Measurements from ENCODE around the gene PLXDC1.
A peak's percentile ranks its signal among the peaks of the same experiment; 100 is the strongest.

Gene PLXDC1

DNA sequence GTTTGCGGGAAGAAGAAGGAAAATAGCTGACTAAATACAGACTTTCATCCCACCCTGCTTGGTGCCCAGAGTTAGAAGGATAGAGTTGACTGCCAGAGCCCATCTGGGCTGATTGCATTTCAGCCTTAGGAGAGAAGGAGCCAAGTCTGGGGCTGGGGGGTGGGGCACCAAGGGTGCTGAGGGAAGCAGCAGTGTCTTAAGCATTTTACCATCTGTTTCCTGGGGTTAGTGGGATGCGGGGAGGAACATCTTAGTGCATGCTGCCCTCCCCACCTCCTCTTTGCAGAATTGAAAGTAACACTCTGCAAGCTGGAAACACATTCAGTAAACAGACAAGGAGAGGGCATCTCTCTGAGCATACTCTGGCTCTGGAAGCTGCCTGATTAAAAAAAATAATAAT lies 16.0 kb upstream of the PLXDC1 start:
- DNase-seq (ENCODE audit: low read depth), result no peak

DNA sequence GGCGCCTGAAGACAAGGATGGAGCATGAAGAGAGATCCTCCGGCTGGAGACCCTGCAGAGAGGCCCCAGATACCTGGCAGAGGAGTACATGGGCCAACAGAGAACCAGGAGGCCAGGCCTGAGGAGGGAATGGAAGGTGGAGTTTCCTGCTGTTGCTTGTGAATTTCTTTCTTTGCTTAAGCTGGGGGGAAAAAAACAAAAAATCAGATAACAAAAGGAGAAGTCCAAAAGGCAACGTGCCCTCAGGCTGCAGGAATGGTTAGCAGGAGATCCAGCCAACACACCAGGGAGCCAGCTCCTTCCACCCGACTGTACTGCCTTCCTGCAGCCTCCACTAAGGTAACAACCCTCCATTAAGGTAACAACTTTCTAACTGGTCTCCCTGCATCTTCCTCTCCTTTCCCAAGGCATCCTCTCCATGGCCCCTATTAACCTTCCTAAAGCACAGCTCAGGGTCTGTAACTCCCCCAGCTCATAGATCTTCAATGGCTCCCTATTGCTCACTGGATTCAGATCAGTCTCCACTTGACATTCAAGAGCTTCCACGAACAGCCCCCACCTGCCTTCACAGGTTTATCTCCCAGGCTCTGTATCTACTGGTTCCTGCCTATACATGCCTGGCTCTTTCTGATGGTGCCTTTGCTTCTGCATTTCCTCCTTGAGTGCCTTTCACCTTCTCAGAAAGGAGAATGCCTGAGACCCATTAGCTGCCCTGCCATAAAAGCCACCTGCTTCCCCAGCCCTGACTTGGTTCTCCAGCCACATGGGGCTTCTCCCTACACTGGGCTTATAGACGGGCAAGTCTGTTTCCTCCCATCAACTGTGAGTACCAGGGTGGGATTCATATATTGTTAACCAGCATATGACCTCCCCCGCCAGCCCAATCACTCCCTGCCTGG lies 15.2 kb upstream of the PLXDC1 start:
- H3K4me3 ChIP-seq (ENCODE audit: control insufficient read depth, low read depth, low read length), result no peak overlapping the region
- TF ChIP-seq, protein P1, sequence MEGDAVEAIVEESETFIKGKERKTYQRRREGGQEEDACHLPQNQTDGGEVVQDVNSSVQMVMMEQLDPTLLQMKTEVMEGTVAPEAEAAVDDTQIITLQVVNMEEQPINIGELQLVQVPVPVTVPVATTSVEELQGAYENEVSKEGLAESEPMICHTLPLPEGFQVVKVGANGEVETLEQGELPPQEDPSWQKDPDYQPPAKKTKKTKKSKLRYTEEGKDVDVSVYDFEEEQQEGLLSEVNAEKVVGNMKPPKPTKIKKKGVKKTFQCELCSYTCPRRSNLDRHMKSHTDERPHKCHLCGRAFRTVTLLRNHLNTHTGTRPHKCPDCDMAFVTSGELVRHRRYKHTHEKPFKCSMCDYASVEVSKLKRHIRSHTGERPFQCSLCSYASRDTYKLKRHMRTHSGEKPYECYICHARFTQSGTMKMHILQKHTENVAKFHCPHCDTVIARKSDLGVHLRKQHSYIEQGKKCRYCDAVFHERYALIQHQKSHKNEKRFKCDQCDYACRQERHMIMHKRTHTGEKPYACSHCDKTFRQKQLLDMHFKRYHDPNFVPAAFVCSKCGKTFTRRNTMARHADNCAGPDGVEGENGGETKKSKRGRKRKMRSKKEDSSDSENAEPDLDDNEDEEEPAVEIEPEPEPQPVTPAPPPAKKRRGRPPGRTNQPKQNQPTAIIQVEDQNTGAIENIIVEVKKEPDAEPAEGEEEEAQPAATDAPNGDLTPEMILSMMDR (conservative IDR thresholded peaks at IDR 0.05; ENCODE audit: control insufficient read depth, insufficient read depth, low read depth, low read length), result no peak
- DNase-seq (ENCODE audit: low read depth), result no peak

More for the DNA sequence above, 16.0 kb upstream of the PLXDC1 start:
- TF ChIP-seq, protein P1 (conservative IDR thresholded peaks at IDR 0.05; ENCODE audit: control insufficient read depth, insufficient read depth, low read depth, low read length), result no peak
- no peak overlapping the region for H3K4me3 ChIP-seq (ENCODE audit: control insufficient read depth, low read depth, low read length)

DNA sequence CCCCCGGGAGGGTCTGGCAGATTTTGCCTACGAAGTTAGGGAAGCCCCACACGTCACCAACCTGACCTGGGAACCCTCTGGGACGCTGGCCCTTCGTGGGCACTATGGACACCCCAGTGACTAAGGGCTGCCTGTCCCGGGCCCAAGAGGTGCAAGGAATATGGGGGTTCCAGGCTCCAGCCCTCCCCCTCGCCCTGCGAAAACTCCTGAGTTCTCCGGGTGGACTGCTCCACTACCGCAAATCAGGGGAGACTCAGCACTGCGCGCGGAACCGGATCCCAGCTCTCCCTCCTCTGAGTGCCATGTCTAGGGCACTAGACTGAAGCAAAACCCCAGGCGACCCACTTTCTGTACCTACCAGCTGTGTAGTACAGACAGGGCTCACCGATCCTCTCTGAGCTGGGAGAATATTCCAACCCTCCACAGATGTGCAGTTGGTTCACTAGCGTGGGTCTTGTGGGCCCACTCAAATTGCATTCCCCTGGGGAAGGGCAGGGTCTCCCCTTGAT lies 14.5 kb upstream of the PLXDC1 start, which contains the start of gene ARL5C:
Gene ARL5C (minus strand): TSS at position 321 of the 509 bp plus-strand sequence. CDS start 401 bp downstream, outside the sequence.
- no peak for DNase-seq (ENCODE audit: low read depth)
- peak within 1 kb of the TSS; percentile 57 for H3K4me3 ChIP-seq (ENCODE audit: control insufficient read depth, low read depth, low read length)
- TF ChIP-seq, protein P1 (conservative IDR thresholded peaks at IDR 0.05; ENCODE audit: control insufficient read depth, insufficient read depth, low read depth, low read length), result no peak

DNA sequence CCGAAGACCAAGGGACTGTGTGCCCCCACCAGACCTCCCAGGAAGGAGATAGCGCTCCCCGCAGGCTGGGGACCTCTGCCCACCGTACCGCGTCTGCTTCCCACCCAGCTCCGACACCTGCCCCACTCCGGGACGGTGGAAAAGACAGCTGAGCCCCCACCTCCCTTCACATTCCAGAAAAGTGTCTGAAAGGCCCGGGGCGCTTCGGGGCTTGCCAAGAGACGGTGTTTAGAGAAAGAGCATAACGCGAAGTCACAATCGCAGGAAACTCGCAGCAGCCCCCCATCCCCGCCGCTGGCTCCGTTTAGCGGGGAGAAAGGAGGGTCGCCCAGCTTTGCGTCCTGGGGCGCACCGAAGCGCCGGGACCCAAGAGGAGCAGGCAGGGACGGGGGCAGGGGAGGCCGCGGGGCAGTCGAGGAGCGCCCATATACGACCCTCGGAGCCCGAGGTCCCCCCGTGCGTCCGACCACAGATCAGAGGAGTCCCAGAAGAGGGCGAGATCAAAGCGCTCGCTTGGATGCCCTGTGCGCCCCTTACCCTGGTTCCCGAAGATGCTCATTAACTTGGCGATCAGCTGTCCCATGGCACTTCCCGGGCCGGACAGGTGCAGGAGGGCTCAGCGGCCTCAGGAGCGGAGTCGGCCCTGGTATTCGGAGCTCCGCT lies 13.9 kb upstream of the PLXDC1 start:
- TF ChIP-seq, protein P1 (conservative IDR thresholded peaks at IDR 0.05; ENCODE audit: control insufficient read depth, insufficient read depth, low read depth, low read length), result no peak
- H3K4me3 ChIP-seq (ENCODE audit: control insufficient read depth, low read depth, low read length), result peak overlapping the region; percentile 57
- no peak for DNase-seq (ENCODE audit: low read depth)

DNA sequence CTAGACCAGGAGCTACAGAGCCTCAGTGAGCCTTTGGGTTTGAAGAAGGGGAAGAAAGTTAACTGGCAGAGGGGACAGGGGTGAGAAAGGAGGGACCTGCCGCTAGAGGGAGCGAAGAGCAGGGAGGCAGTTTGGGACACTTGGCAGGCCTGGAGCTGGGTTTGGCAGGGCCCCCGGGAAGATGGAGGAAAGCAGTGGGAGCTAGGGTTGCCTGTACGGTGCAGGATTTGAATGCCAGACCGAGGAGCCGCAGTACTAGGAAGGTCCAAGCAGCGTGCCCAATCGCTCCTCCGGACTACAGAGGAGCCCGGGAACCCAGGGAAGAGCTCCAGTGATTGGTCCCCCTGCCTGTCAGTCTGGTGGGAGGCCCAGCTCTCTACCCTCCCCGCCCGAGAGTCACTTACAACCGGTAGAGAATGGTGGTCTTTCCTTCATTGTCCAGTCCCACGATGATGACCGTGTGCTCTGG lies 13.3 kb upstream of the PLXDC1 start:
- H3K4me3 ChIP-seq (ENCODE audit: control insufficient read depth, low read depth, low read length), result peak overlapping the region; percentile 57
- TF ChIP-seq, protein P1 (conservative IDR thresholded peaks at IDR 0.05; ENCODE audit: control insufficient read depth, insufficient read depth, low read depth, low read length), result peak; percentile 89
- peak; percentile 96 for DNase-seq (ENCODE audit: low read depth)

DNA sequence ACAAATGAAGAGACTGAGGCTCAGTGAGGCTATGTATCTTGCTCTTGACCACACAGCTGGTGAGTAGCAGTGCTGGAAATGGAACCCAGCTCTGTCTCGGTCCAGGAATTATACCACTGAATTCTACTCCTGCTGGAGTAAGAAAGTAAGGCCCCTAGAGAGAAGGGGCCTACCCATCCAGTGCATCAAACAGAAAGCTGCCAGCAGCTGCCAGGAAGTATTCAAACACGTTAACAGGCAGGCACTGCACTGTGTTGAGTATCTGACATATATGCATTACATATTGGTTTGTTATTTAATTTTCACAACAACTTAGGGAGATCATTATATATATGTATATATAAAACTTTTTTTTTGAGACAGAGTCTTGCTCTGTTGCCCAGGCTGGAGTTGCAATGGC lies 10.5 kb upstream of the PLXDC1 start:
- H3K4me3 ChIP-seq (ENCODE audit: control insufficient read depth, low read depth, low read length), result no peak overlapping the region
- no peak for DNase-seq (ENCODE audit: low read depth)
- TF ChIP-seq, protein P1 (conservative IDR thresholded peaks at IDR 0.05; ENCODE audit: control insufficient read depth, insufficient read depth, low read depth, low read length), result no peak

Data from fibroblast of mammary gland (primary cell).